ENCODE measurements around the gene BTBD1.

Gene BTBD1

GRCh38 chr15:83066734-83067637 is at the start of gene BTBD1:
TSS of gene BTBD1 (minus strand) at chr15:83067252. CDS start at chr15:83067151, 101 bp downstream.
- Histone ChIP-seq H3K4me1 (ENCODE audit: low read depth, poor library complexity, severe bottlenecking) (peaks cover 42% of the 10 kb centered on the region), H4K20me1 (ENCODE audit: insufficient read depth) (peaks cover 26% of the 10 kb centered on the region), H3K4me3 (IDR thresholded peaks at IDR 0.05; ENCODE audit: insufficient read depth, low read depth, low read length) (no peak within 1 kb of the TSS), H3K27me3 (ENCODE audit: insufficient read depth, low read depth) (no peaks in the 10 kb centered on the region), H3K36me3 (ENCODE audit: insufficient read depth) (no peaks in the 10 kb centered on the region), H3K4me2 (peak within 1 kb of the TSS; percentile 87), H3K27ac (peak within 1 kb of the TSS; percentile 77), H2AFZ (ENCODE audit: low read depth) (peak within 1 kb of the TSS; percentile 90), H3K79me2 (ENCODE audit: insufficient read depth, low read depth) (peaks cover 46% of the 10 kb centered on the region), H3K9ac (peak within 1 kb of the TSS; percentile 96)
- TF ChIP-seq, protein P1, sequence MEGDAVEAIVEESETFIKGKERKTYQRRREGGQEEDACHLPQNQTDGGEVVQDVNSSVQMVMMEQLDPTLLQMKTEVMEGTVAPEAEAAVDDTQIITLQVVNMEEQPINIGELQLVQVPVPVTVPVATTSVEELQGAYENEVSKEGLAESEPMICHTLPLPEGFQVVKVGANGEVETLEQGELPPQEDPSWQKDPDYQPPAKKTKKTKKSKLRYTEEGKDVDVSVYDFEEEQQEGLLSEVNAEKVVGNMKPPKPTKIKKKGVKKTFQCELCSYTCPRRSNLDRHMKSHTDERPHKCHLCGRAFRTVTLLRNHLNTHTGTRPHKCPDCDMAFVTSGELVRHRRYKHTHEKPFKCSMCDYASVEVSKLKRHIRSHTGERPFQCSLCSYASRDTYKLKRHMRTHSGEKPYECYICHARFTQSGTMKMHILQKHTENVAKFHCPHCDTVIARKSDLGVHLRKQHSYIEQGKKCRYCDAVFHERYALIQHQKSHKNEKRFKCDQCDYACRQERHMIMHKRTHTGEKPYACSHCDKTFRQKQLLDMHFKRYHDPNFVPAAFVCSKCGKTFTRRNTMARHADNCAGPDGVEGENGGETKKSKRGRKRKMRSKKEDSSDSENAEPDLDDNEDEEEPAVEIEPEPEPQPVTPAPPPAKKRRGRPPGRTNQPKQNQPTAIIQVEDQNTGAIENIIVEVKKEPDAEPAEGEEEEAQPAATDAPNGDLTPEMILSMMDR (conservative IDR thresholded peaks at IDR 0.05; ENCODE audit: low read depth, low read length) = no peak

GRCh38 chr15:83115831-83116565 is 48.9 kb upstream of the BTBD1 start:
- no peak overlapping the region for H3K4me2 ChIP-seq
- H3K27ac ChIP-seq = no peak overlapping the region
- no peaks in the 10 kb centered on the region for H3K36me3 ChIP-seq (ENCODE audit: insufficient read depth)
- H3K4me1 ChIP-seq (ENCODE audit: low read depth, poor library complexity, severe bottlenecking) = no peaks in the 10 kb centered on the region
- no peaks in the 10 kb centered on the region for H4K20me1 ChIP-seq (ENCODE audit: insufficient read depth)
- H3K27me3 ChIP-seq (ENCODE audit: insufficient read depth, low read depth) = no peaks in the 10 kb centered on the region
- no peak overlapping the region for H3K9ac ChIP-seq
- no peak overlapping the region for H2AFZ ChIP-seq (ENCODE audit: low read depth)
- TF ChIP-seq, protein P1 (conservative IDR thresholded peaks at IDR 0.05; ENCODE audit: low read depth, low read length) = no peak
- no peaks in the 10 kb centered on the region for H3K79me2 ChIP-seq (ENCODE audit: insufficient read depth, low read depth)
- no peak overlapping the region for H3K4me3 ChIP-seq (IDR thresholded peaks at IDR 0.05; ENCODE audit: insufficient read depth, low read depth, low read length)

GRCh38 chr15:83115410-83115809 is 48.4 kb upstream of the BTBD1 start:
- no peak overlapping the region for H2AFZ ChIP-seq (ENCODE audit: low read depth)

DNA sequence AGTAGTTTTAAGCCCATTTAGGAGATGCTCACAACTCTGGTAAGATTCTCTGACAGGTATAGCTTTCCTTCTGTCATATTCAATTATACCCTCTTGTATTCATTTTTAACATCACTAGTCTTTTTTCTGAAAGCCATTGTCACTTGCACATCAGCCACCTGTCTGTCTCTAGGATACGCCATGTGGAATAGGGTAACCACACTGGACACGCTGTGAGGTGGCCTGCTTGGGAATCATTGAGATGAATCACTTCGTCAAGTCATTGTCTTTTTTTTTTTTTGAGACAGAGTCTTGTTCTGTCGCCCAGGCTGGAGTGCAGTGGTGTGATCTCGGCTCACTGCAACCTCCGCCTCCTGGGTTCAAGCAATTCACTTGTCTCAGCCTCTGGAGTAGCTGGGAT is 47.8 kb upstream of the BTBD1 start:
- Histone ChIP-seq H3K4me1 (ENCODE audit: low read depth, poor library complexity, severe bottlenecking) (no peaks in the 10 kb centered on the region), H4K20me1 (ENCODE audit: insufficient read depth) (no peaks in the 10 kb centered on the region), H3K4me2 (no peak overlapping the region), H3K27me3 (ENCODE audit: insufficient read depth, low read depth) (no peaks in the 10 kb centered on the region), H3K4me3 (IDR thresholded peaks at IDR 0.05; ENCODE audit: insufficient read depth, low read depth, low read length) (no peak overlapping the region), H2AFZ (ENCODE audit: low read depth) (no peak overlapping the region), H3K36me3 (ENCODE audit: insufficient read depth) (no peaks in the 10 kb centered on the region), H3K79me2 (ENCODE audit: insufficient read depth, low read depth) (no peaks in the 10 kb centered on the region), H3K27ac (no peak overlapping the region), H3K9ac (no peak overlapping the region)
- TF ChIP-seq, protein P1 (conservative IDR thresholded peaks at IDR 0.05; ENCODE audit: low read depth, low read length) = no peak

More at GRCh38 chr15:83115410-83115809, 48.4 kb upstream of the BTBD1 start:
- TF ChIP-seq, protein P1 (conservative IDR thresholded peaks at IDR 0.05; ENCODE audit: low read depth, low read length) = no peak
- Histone ChIP-seq H3K4me2 (no peak overlapping the region), H3K9ac (no peak overlapping the region), H3K4me1 (ENCODE audit: low read depth, poor library complexity, severe bottlenecking) (no peaks in the 10 kb centered on the region), H3K79me2 (ENCODE audit: insufficient read depth, low read depth) (no peaks in the 10 kb centered on the region), H3K36me3 (ENCODE audit: insufficient read depth) (no peaks in the 10 kb centered on the region), H3K4me3 (IDR thresholded peaks at IDR 0.05; ENCODE audit: insufficient read depth, low read depth, low read length) (no peak overlapping the region), H3K27me3 (ENCODE audit: insufficient read depth, low read depth) (no peaks in the 10 kb centered on the region), H3K27ac (no peak overlapping the region), H4K20me1 (ENCODE audit: insufficient read depth) (no peaks in the 10 kb centered on the region)
